GM21515 (cell line): ENCODE results near the gene CCDC97.
"Not testable (repeated sequence)": the region's sequence is repeated elsewhere in the genome, so short reads cannot be mapped to it uniquely, and the experiment has no call there.

ENCODE experiments used
- ATAC-seq: cut with Tn5 transposase; IDR thresholded peaks from one replicate; pipeline ENCODE4 v1.9.1; 2021; ENCODE audit not compliant: unreplicated experiment

Gene CCDC97

GRCh38 chr19:41310033-41310831 is at the start of gene CCDC97:
Gene CCDC97, plus strand, starts transcription at chr19:41310172. Its CDS starts 139 bp downstream, at chr19:41310311.
- peak; percentile 53 for ATAC-seq

GRCh38 chr19:41261474-41262190 is 48.3 kb upstream of the CCDC97 start:
- ATAC-seq: no peak

DNA sequence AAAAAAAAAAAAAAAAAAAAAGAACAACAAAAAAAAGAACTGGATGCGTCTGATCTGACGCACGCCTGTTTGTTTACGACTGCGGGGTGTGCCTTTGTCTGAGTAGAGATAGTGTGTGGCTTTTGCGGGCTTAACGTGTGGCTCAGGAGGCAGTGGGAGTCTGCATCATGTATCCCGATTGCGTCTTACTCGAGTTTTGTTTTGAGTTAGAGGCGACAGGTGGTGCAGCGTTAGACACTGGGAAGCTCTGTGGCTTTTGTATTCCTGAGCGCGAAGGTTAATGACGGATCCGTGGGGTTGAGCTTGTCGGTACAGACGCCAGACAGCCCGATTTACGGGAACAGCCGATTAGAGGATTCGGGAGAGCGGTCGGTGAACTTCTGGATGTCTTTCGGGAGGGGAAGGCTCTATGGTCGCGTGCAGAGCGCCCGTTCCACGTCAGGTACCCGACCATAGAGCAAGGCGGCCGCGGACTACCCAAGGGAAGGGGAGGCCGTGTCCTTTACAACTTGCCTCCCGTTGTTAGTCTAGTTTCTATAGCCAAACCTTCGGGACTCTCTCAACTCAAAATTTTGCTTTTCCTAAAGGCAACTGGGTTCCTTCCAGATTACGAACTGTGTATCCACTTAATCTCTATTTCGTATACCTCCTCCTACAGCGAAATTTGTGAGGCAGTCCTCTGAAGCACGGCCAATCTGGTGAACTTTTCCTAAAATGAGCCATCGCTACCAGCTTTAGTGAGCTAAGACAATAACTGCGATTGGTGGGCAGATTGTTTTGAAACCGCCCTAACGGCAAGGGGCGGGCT is 46.7 kb upstream of the CCDC97 start:
- peak; percentile 20 for ATAC-seq

DNA sequence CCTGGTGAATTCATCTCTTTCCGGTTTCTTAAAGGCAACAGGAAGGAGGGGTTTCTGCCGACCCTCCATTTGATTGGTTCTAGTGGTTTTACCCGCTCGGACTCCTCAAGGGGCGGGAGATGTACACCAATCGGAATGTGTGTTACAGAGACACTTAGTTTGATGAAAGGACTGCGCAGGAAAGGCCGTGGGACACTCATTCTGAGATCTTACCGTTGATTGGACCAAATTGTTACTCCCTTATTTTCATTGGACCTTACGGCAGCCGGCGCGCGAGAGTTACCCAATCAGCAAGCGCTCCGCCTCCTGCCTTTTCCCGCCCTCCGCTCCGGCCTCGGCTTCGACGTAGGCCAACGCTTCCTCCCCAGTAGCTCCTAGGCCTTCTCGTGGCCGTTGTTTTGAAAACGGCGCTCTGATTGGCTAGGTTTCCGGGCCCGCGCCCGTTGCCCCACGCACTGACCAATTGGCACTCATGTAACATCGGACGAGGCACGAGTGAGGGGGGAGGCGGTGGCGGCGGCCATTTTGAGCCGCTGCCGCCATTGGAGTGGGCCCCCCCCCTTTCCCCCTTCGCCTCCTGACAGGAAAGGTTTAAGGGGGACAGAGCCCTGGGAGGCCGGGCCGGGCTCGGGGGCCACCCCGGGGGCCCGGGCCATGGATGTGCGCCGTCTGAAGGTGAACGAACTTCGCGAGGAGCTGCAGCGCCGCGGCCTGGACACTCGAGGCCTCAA is 46.0 kb upstream of the CCDC97 start, which contains the start of gene HNRNPUL1:
TSS of gene HNRNPUL1 (plus strand) at position 523 of the 731 bp plus-strand sequence. CDS start at position 655, 132 bp downstream.
- ATAC-seq: peak; percentile 62

GRCh38 chr19:41264581-41265394 is 45.2 kb upstream of the CCDC97 start:
- ATAC-seq: no peak

DNA sequence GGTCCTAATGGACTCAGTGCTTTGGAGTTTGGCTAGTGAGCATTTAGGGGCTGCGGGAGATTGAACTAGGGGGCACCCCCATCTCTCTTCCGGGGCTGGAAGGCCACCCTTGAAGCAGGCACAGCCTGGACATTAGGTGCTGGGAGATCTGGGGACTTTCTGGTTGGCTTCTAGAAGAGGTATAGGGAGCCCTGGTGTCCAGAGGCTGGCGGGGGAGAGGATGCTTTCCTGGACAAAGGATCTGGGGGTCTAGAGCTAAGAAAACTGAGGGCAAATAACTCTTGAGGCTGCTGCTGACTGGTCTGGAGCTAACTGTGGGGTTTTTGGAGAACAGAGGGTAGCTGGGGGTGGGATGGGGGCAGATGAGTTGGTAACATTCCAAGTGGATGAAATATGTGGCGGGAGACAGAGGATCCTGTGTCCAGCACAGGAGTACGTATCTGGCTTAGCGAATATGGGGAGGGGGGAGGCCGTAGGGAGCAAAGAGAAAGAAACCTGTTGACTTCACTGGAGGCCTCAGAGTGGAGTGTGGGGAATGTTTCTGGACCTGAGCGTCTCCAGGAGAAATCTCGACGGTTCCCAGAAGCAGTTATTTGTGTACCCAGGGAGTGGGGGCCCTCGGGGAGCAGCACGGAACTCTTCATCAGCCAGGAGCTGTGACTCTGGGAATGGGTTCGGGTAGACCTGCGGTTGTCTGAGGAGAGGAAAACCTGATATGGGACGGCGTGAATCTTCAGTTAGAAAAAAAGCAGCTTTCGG is 44.4 kb upstream of the CCDC97 start:
- no peak for ATAC-seq

- no peak for ATAC-seq
These were observed 40.9 kb upstream of the CCDC97 start for GRCh38 chr19:41269055-41269454.

- ATAC-seq: no peak
These were observed 40.4 kb upstream of the CCDC97 start for GRCh38 chr19:41269571-41269970.

DNA sequence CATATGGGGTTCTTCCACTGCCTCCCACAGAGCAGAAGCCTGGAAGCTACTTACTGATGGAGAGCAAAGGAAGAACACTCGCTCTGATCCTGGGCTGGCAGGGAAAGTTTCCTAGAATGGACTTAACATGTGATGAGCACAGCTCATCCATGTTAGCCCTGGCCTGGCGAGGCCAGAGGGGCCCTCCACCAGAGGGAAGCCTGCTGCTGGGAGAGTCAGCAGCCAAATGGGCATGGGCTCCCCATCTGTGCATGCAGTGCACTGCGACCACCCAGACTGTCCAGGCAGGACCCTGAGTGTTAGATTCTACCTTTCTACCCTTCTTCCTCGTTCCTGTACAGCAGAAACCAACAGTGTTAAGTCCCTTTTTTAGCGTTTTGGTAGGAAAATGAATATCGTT is 36.9 kb upstream of the CCDC97 start:
- no peak for ATAC-seq

DNA sequence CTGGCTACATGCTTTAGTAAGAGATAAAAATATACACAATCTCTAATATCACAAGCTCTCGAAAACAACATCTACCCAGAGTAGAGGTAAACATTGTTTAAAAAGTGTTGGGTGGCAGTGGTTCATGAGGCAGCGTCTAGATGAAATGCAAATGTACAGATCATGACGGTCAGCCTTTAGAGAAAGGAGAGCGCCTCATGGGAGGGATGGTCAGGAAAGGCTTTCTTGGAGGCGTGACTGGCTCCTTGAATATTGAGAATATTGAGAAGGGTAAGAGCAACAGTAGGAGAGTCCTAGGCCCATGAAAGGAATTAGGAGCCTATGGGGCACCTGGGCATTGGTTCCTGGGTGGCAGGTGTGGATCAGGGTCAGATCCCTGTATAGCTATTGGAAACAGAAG is 35.2 kb upstream of the CCDC97 start:
- ATAC-seq: no peak

DNA sequence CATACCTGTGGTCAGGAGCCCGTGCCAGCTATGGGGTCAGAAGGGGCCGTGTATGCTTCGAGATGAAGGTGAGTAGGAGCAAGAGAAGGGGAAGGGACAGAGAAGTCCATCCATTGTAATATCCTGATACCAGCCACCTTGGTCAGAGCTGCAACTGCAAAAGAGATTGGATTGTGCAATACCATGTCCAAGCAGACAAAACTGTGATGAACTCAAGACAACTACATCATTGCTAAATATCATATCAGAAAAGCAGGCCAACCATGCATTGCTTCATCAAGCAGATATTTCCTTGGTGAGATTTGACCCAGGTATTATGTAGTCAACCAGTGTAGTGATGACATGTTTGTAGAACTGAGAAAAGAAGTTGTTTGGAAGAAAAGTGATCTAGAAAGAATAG is 33.7 kb upstream of the CCDC97 start:
- ATAC-seq: no peak

GRCh38 chr19:41278478-41278877 is 31.5 kb upstream of the CCDC97 start:
- no peak for ATAC-seq

DNA sequence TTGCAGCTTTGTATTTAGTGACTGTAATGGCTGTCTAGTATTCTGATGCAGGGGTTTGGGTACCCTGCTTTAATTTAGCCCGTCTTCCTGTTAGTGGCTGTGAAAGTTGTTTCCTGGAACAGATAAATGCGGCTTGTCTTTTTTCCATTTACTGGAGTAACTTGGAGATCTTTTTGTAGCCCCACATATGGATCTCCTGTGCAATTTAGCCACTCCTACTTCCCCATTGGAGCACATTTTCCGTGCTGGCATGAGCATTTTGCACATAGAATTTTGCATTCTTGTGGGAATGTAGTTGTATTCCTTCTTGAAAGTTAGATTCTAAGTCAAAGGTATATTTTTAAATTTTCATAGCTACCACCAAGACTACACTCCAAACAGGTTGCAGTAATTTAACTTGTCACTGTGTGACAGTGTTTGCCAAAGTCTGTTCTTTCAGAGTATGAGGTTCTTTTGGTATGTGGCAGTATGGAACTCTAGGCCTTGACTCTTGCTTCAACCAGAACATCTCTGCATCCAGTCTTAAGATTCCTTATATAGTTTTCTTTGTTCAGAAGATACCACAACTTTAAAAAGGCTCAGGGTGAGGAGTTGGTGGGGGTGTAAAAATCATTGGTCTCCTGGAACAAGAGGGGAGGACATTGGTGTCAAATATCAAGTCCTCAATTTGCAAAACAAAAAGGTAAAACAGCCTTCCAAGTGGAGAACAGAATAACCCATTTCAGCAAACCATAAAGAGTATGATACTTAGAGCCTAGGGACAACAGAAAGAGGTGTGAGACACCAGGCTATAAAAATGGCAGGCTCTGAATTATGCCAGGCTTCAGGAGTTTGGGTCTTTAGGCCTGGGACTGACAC is 21.1 kb upstream of the CCDC97 start:
- no peak for ATAC-seq

DNA sequence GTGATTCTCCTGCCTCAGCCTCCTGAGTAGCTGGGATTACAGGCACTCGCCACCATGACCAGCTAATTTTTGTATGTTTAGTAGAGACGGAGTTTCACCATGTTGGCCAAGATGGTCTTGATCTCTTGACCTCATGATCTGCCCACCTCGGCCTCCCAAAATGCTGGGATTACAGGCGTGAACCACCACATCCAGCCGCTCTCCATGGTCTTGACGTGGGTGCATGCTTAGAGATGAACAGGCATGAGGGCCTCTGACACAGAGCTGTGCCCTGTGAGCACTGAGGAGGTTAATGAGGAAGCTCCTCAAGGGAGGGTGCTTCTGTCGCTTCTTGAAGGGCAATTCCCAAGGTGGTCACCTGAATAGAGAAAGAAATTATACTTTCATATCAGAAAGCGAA is 20.2 kb upstream of the CCDC97 start:
- ATAC-seq: not testable (repeated sequence)

- no peak for ATAC-seq
These were observed 15.6 kb upstream of the CCDC97 start for GRCh38 chr19:41294393-41294792.

GRCh38 chr19:41295499-41295898 is 14.5 kb upstream of the CCDC97 start:
- no peak for ATAC-seq

DNA sequence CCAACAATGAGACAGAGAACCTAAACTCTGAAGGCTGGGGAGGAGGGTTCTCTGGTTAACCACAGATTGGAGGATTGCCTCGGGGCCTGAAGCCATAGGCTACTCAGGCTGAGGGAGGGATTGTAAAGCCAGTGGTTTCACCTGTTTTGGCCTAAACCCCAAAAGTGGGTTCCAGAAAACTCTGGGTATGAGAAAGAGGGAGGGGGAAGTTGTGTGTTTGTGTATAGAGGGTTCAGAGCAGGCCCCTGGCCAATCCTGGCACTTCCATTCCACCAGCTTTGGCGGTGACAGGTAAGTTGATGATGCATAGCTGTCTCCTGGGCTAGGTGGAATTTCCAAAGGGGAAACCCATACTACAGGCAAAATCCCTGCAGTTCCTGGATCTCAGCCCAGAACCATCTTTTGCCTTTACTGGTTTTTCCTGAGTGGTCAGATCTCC is 13.5 kb upstream of the CCDC97 start:
- no peak for ATAC-seq
